ENCODE measurements around the gene TAAR8.
"Not testable (repeated sequence)": the region's sequence is repeated elsewhere in the genome, so short reads cannot be mapped to it uniquely, and the experiment has no call there.

TAAR8 gene

GRCh38 chr6:132590362-132590761 lies 37.9 kb downstream of the TAAR8 start:
- TF ChIP-seq, protein P1, sequence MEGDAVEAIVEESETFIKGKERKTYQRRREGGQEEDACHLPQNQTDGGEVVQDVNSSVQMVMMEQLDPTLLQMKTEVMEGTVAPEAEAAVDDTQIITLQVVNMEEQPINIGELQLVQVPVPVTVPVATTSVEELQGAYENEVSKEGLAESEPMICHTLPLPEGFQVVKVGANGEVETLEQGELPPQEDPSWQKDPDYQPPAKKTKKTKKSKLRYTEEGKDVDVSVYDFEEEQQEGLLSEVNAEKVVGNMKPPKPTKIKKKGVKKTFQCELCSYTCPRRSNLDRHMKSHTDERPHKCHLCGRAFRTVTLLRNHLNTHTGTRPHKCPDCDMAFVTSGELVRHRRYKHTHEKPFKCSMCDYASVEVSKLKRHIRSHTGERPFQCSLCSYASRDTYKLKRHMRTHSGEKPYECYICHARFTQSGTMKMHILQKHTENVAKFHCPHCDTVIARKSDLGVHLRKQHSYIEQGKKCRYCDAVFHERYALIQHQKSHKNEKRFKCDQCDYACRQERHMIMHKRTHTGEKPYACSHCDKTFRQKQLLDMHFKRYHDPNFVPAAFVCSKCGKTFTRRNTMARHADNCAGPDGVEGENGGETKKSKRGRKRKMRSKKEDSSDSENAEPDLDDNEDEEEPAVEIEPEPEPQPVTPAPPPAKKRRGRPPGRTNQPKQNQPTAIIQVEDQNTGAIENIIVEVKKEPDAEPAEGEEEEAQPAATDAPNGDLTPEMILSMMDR (conservative IDR thresholded peaks at IDR 0.05; ENCODE audit: control insufficient read depth, insufficient read depth, low read depth, low read length): no peak

GRCh38 chr6:132592855-132593254 lies 40.4 kb downstream of the TAAR8 start:
- H3K4me3 ChIP-seq (ENCODE audit: control insufficient read depth, low read depth, low read length): no peak overlapping the region
- TF ChIP-seq, protein P1 (conservative IDR thresholded peaks at IDR 0.05; ENCODE audit: control insufficient read depth, insufficient read depth, low read depth, low read length): no peak
- DNase-seq (ENCODE audit: low read depth): no peak

More at GRCh38 chr6:132590362-132590761, 37.9 kb downstream of the TAAR8 start:
- H3K4me3 ChIP-seq (ENCODE audit: control insufficient read depth, low read depth, low read length): no peak overlapping the region
- no peak for DNase-seq (ENCODE audit: low read depth)

DNA sequence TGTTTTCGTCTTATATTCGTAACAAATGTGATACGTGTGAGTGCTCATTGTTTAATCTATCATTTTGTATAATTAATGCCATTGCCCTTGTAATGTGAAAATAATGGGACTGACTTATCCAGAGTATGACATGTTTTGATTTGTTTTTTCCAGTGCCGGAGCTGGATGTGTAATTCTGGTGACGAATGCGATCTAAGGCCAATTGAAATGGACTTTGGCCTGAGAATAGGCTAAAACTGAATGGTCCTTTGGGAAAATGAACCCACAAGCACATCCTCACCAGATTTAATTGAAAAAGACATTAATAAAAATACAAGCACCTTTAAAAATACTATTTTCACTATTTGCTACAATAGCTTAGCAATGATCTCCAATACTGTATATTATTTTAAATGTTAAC lies 43.7 kb downstream of the TAAR8 start:
- TF ChIP-seq, protein P1 (conservative IDR thresholded peaks at IDR 0.05; ENCODE audit: control insufficient read depth, insufficient read depth, low read depth, low read length): no peak
- DNase-seq (ENCODE audit: low read depth): no peak
- no peak overlapping the region for H3K4me3 ChIP-seq (ENCODE audit: control insufficient read depth, low read depth, low read length)

GRCh38 chr6:132598473-132598872 lies 46.0 kb downstream of the TAAR8 start:
- TF ChIP-seq, protein P1 (conservative IDR thresholded peaks at IDR 0.05; ENCODE audit: control insufficient read depth, insufficient read depth, low read depth, low read length): peak; percentile 29
- no peak for DNase-seq (ENCODE audit: low read depth)
- no peak overlapping the region for H3K4me3 ChIP-seq (ENCODE audit: control insufficient read depth, low read depth, low read length)

DNA sequence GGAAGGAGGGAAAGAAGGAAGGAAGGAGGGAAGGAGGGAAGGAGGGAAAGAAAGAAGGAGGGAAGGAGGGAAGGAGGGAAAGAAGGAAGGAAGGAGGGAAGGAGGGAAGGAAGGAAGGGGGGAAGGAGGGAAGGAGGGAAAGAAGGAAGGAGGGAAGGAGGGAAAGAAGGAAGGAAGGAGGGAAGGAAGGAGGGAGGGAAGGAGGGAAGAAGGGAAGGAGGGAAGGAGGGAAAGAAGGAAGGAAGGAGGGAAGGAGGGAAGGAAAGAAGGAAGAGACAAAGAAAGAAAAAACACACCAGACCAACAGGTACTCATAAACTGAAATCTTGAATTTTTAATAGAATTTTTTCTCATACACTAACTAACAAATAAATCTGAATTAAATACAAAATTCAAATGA lies 48.4 kb downstream of the TAAR8 start:
- not testable (repeated sequence) for DNase-seq (ENCODE audit: low read depth); H3K4me3 ChIP-seq (ENCODE audit: control insufficient read depth, low read depth, low read length)
